Occipital lobe (tissue), 2 donors: ENCODE results near the gene DIS3L. TPM values are rescaled to one million over a fixed set of nuclear protein-coding genes. Genes with fewer than 3 reads are reported as not detected.
"Not testable (repeated sequence)": the region's sequence is repeated elsewhere in the genome, so short reads cannot be mapped to it uniquely, and the experiment has no call there.

Source experiments
- DNase-seq: peaks from one replicate; lab custom pipeline; 2025; lab: John Stamatoyannopoulos, UW
- total RNA-seq: library from RNA; depleted of rRNA; stranded (reverse); fragments of >200 nt; gene quantifications from one replicate; pipeline ENCODE4 v1.2.3, GENCODE V29; 2014

Gene DIS3L
- total RNA-seq, 1 donor from 2014 or later: 32.1 TPM

- DNase-seq: no peak
These were observed 16.5 kb downstream of the DIS3L start for GRCh38 chr15:66309828-66310227.

- no peak for DNase-seq
These were observed 17.4 kb downstream of the DIS3L start for GRCh38 chr15:66310786-66311185.

- DNase-seq: no peak
These were observed 18.8 kb downstream of the DIS3L start for GRCh38 chr15:66312144-66312543.

- DNase-seq: no peak
These were observed 30.1 kb downstream of the DIS3L start for GRCh38 chr15:66323312-66323928.

- DNase-seq: no peak
These were observed 32.7 kb downstream of the DIS3L start for GRCh38 chr15:66326051-66326450.

- no peak for DNase-seq
These were observed 34.4 kb downstream of the DIS3L start for GRCh38 chr15:66327736-66328135.

GRCh38 chr15:66328771-66329170 is 35.4 kb downstream of the DIS3L start:
- DNase-seq: no peak

- not testable (repeated sequence) for DNase-seq
These were observed 55.2 kb downstream of the DIS3L start for GRCh38 chr15:66348530-66348929.

GRCh38 chr15:66356077-66356358 is 62.6 kb downstream of the DIS3L start:
- no peak for DNase-seq

- DNase-seq: peak; percentile 92
These were observed 63.2 kb downstream of the DIS3L start, which contains the start of gene TIPIN for GRCh38 chr15:66356359-66357236. Gene TIPIN, minus strand, starts transcription at chr15:66356685. Its CDS starts 3,738 bp downstream, at chr15:66352947.

- no peak for DNase-seq
These were observed 66.4 kb downstream of the DIS3L start for GRCh38 chr15:66359740-66360139.

GRCh38 chr15:66361745-66362460 is 68.5 kb downstream of the DIS3L start:
- not testable (repeated sequence) for DNase-seq

- no peak for DNase-seq
These were observed 69.4 kb downstream of the DIS3L start for GRCh38 chr15:66362776-66363175.

- no peak for DNase-seq
These were observed 71.7 kb downstream of the DIS3L start for GRCh38 chr15:66364944-66365528.

GRCh38 chr15:66369773-66370651 is 76.6 kb downstream of the DIS3L start:
- DNase-seq: no peak

GRCh38 chr15:66374179-66374578 is 80.8 kb downstream of the DIS3L start:
- no peak for DNase-seq

- DNase-seq: no peak
These were observed 85.6 kb downstream of the DIS3L start for GRCh38 chr15:66378814-66379430.

- not testable (repeated sequence) for DNase-seq
These were observed 88.0 kb downstream of the DIS3L start for GRCh38 chr15:66381376-66381775.
